Measurements from ENCODE around the gene TMEM255B.

DNA sequence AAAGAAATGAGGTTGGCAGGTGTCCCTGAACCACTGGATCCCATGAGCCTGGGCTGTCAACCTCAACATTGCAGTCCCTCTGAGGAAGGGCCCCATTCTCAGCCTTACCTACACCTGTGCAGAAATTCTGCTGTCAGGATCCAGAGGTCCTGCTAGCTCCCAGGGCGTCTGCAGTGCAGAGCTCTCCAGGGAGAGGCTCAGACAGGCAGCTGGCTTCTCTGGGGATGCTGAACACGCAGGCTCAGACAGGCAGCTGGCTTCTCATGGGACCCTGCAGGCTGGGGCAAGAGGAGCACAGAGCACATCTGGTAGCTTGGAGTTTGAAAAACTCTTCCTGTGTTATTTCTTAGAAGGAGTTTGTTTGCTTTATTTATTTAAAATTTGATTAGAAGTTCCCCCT, 50.9 kb downstream of the TMEM255B start:
- TF ChIP-seq, protein P1, sequence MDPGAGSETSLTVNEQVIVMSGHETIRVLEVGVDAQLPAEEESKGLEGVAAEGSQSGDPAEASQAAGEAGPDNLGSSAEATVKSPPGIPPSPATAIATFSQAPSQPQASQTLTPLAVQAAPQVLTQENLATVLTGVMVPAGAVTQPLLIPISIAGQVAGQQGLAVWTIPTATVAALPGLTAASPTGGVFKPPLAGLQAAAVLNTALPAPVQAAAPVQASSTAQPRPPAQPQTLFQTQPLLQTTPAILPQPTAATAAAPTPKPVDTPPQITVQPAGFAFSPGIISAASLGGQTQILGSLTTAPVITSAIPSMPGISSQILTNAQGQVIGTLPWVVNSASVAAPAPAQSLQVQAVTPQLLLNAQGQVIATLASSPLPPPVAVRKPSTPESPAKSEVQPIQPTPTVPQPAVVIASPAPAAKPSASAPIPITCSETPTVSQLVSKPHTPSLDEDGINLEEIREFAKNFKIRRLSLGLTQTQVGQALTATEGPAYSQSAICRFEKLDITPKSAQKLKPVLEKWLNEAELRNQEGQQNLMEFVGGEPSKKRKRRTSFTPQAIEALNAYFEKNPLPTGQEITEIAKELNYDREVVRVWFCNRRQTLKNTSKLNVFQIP (CRISPR knock-in tag; IDR thresholded peaks at IDR 0.05; ENCODE audit: borderline replicate concordance, low read depth) = no peak
- TF ChIP-seq TOX (CRISPR knock-in tag; IDR thresholded peaks at IDR 0.05; ENCODE audit: borderline replicate concordance) (no peak), ISL1 (CRISPR knock-in tag; IDR thresholded peaks at IDR 0.05) (no peak), ZFP3 (CRISPR knock-in tag; IDR thresholded peaks at IDR 0.05) (no peak), ARNTL (CRISPR knock-in tag; IDR thresholded peaks at IDR 0.05; ENCODE audit: borderline replicate concordance, low read depth) (no peak), OSR1 (CRISPR knock-in tag; IDR thresholded peaks at IDR 0.05) (no peak), CSDC2 (CRISPR knock-in tag; IDR thresholded peaks at IDR 0.05) (no peak), GLIS3 (CRISPR knock-in tag; IDR thresholded peaks at IDR 0.05) (no peak)
- TF ChIP-seq, protein P2, sequence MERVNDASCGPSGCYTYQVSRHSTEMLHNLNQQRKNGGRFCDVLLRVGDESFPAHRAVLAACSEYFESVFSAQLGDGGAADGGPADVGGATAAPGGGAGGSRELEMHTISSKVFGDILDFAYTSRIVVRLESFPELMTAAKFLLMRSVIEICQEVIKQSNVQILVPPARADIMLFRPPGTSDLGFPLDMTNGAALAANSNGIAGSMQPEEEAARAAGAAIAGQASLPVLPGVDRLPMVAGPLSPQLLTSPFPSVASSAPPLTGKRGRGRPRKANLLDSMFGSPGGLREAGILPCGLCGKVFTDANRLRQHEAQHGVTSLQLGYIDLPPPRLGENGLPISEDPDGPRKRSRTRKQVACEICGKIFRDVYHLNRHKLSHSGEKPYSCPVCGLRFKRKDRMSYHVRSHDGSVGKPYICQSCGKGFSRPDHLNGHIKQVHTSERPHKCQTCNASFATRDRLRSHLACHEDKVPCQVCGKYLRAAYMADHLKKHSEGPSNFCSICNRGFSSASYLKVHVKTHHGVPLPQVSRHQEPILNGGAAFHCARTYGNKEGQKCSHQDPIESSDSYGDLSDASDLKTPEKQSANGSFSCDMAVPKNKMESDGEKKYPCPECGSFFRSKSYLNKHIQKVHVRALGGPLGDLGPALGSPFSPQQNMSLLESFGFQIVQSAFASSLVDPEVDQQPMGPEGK (CRISPR knock-in tag; IDR thresholded peaks at IDR 0.05; ENCODE audit: borderline replicate concordance) = no peak
